ENCODE data around the gene SGO2. TPM values are rescaled to one million over a fixed set of nuclear protein-coding genes. Genes with fewer than 3 reads are reported as not detected.

Gene SGO2, protein sequence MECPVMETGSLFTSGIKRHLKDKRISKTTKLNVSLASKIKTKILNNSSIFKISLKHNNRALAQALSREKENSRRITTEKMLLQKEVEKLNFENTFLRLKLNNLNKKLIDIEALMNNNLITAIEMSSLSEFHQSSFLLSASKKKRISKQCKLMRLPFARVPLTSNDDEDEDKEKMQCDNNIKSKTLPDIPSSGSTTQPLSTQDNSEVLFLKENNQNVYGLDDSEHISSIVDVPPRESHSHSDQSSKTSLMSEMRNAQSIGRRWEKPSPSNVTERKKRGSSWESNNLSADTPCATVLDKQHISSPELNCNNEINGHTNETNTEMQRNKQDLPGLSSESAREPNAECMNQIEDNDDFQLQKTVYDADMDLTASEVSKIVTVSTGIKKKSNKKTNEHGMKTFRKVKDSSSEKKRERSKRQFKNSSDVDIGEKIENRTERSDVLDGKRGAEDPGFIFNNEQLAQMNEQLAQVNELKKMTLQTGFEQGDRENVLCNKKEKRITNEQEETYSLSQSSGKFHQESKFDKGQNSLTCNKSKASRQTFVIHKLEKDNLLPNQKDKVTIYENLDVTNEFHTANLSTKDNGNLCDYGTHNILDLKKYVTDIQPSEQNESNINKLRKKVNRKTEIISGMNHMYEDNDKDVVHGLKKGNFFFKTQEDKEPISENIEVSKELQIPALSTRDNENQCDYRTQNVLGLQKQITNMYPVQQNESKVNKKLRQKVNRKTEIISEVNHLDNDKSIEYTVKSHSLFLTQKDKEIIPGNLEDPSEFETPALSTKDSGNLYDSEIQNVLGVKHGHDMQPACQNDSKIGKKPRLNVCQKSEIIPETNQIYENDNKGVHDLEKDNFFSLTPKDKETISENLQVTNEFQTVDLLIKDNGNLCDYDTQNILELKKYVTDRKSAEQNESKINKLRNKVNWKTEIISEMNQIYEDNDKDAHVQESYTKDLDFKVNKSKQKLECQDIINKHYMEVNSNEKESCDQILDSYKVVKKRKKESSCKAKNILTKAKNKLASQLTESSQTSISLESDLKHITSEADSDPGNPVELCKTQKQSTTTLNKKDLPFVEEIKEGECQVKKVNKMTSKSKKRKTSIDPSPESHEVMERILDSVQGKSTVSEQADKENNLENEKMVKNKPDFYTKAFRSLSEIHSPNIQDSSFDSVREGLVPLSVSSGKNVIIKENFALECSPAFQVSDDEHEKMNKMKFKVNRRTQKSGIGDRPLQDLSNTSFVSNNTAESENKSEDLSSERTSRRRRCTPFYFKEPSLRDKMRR
- total RNA-seq (2014; rRNA removed; shearing (Covaris generic)): 10.8 and 17.1 TPM in 2 replicates

DNA sequence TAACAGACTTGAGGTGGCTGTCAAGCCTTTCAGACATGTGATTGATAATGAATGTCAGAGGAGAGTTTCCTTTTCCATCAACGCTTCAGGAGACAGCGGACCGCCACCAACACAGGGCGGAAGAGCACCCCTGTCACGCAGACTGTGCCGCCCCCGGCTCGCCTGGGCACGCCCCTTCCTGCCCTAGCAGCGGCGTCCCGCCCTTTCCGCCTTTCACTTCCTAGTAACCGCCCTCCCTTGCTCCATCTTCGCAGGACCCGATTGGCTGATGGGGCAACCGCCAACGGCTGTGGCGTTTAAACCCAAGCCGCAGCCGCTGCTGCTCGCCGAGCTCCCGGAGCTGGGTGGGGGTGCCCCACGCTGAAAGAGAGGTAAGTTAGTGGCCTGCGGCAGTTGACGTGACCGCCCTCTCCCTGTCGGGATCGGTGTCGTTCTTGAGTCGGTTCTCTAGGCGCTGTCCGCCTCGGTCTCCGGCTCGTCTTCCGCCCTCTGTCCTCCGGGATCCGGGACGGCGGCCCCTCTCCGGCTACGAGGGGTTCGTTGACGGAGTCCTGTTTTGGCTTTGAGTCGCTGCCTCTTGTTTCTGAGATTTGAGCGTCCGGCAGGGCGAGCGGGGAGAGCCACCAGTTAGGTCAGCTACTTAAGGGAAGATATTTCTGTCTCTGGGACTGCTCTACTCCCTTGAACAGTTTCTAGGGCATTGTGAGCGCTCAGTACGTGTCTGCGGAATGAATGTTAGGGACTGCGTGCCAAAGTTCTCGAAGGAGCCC is at the start of gene SGO2:
TSS of gene SGO2 (plus strand) at position 326 of the 770 bp plus-strand sequence. CDS start 6,769 bp downstream, outside the sequence.
- no peaks in the 10 kb centered on the region for H3K36me3 ChIP-seq (replicated peaks; ENCODE audit: control insufficient read depth, insufficient read depth, low read length)
- peak within 1 kb of the TSS; percentile 89 for H3K4me3 ChIP-seq (ENCODE audit: insufficient read depth, low read depth, low read length)
- peaks cover 2% of the 10 kb centered on the region; the same call in 1 of the 2 replicates for H3K27me3 ChIP-seq (ENCODE audit: control insufficient read depth, insufficient read depth, low read length)
- DNase-seq: peak; percentile 94

DNA sequence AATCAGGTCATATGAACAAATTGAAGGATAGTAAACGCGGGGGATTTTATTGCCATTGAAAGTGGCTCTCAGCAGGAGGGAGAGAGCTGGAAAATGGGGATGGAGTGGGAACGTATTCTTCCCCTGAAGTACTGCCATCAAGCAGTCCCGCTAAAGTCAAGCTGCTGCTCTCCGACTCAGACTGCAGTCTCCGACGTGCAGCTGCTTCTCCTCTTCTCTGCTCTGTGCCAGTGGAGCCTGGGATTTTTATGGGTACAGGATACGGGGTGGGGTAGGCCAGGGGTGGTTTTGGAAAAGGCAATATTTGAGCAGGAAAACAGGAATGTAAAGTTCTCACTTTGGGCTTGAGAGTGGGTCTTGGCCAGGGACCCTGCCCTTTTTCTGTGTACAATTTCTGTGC is 49.2 kb upstream of the SGO2 start:
- H3K27me3 ChIP-seq (ENCODE audit: control insufficient read depth, insufficient read depth, low read length): no peaks in the 10 kb centered on the region
- H3K36me3 ChIP-seq (replicated peaks; ENCODE audit: control insufficient read depth, insufficient read depth, low read length): peaks cover 20% of the 10 kb centered on the region
- no peak for DNase-seq

DNA sequence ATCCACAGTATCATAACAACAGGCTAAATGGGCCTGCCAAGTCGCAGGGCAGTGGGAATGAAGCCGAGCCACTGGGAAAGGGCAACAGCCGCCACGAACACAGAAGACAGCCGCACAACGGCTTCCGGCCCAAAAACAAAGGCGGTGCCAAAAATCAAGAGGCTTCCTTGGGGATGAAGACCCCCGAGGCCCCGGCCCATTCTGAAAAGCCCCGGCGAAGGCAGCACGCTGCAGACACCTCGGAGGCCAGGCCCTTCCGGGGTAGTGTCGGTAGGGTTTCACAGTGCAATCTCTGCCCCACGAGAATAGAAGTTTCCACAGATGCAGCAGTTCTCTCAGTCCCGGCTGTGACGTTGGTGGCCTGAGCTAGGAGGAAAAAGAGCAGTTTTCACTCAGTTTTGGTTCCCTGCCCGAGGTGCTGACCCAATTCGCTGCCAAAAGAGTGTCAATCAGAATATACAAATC is 48.3 kb upstream of the SGO2 start:
- H3K27me3 ChIP-seq (ENCODE audit: control insufficient read depth, insufficient read depth, low read length): no peaks in the 10 kb centered on the region

More for the DNA sequence above, 49.2 kb upstream of the SGO2 start:
- H3K4me3 ChIP-seq (ENCODE audit: insufficient read depth, low read depth, low read length): no peak overlapping the region

DNA sequence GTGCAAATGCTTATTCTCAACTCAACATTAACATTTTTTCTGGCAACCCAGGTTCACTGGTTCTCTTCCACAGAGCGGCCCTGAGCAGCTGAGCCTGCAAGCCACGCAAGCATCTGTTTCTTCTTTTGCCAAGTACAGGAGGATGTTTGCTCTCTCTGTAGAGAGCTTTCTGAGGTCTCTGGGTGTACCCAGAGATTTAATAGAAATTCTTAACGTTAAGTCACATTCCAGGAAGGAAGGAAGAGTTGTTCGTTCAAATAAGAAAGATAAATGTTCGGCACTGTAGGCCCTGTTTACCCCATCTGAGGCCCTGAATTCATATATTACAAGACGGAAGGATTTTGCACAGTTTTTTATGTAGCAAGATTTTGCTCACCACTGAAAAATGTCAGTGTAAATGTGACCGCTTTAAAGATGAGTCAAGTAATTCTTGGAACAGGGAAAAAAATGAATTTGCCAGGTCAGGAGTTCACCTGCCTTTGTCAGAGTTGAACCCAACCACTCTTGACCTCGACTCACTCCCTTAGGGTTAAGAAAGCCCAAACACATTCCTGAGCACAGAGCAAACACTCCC is 46.2 kb upstream of the SGO2 start:
- Histone ChIP-seq H3K27me3 (ENCODE audit: control insufficient read depth, insufficient read depth, low read length) (no peaks in the 10 kb centered on the region), H3K4me3 (ENCODE audit: insufficient read depth, low read depth, low read length) (no peak overlapping the region), H3K36me3 (replicated peaks; ENCODE audit: control insufficient read depth, insufficient read depth, low read length) (peaks cover 13% of the 10 kb centered on the region)
- DNase-seq: no peak

More for the DNA sequence above, 48.3 kb upstream of the SGO2 start:
- Histone ChIP-seq H3K36me3 (replicated peaks; ENCODE audit: control insufficient read depth, insufficient read depth, low read length) (peaks cover 17% of the 10 kb centered on the region), H3K4me3 (ENCODE audit: insufficient read depth, low read depth, low read length) (no peak overlapping the region)
- no peak for DNase-seq

DNA sequence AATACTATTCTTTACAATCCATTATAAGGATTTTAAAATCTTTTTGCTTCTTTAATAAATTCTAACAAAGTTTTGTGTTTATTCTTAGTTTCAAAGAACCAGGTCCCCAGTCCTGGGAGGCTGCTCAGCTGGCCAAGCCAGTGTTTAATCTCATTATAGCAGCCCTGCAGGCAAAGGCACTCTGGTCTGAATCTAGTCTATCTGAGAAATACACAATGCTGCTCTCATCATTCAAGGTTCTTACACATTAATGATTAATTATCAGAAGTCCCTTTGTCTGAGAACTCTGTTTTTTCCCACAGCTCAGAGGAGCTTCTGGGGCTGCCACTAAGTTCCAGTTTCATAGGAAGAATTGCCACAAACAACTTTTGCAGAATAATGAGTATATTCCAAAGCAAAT is 43.8 kb upstream of the SGO2 start:
- DNase-seq: no peak
- H3K27me3 ChIP-seq (ENCODE audit: control insufficient read depth, insufficient read depth, low read length): no peaks in the 10 kb centered on the region
- H3K4me3 ChIP-seq (ENCODE audit: insufficient read depth, low read depth, low read length): no peak overlapping the region
- H3K36me3 ChIP-seq (replicated peaks; ENCODE audit: control insufficient read depth, insufficient read depth, low read length): peaks cover 8% of the 10 kb centered on the region

DNA sequence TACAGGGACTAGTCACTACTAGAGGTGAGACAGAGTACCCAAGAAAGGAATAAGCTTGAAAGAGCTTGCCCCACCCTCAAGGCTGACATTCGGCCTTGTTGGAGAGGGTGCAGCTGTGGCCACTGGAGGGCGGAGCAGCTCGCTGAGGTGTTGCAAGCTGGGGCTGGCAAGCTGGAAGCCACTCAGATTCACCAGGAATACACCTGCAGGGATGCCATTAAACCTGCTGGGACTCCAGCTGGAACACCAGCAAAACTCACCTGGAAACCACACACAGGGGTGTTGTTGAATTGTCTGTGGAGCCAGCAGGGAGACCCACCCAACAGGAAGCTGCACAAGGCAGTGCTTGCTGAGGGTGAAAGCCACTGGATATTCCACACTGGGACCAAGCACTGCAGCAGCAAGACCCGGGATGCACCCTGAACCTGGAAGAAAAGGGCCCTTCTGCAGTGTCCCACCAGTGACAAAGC is 42.2 kb upstream of the SGO2 start:
- no peaks in the 10 kb centered on the region for H3K27me3 ChIP-seq (ENCODE audit: control insufficient read depth, insufficient read depth, low read length)
- peak; percentile 75 for DNase-seq

DNA sequence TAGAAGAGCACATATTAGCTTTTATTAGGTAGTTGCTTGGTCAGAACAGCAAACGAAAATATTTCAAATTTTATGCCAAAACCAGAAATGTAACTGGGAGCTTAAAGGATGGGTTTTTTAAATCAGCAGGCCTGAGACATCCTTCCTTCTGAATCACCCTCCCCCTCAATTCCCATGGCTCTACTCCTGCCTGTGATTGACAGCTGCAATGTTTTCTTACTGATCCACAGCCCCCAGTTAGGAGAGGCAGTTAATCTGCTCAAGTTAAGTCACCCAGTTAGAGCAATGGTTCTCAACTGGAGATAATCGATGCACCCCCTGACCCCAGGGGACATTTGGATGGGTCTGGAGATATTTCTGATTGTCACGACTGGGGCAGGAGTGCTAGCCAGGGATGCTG is 41.1 kb upstream of the SGO2 start:
- no peak overlapping the region for H3K4me3 ChIP-seq (ENCODE audit: insufficient read depth, low read depth, low read length)
- no peak for DNase-seq
- no peaks in the 10 kb centered on the region for H3K36me3 ChIP-seq (replicated peaks; ENCODE audit: control insufficient read depth, insufficient read depth, low read length)
- no peaks in the 10 kb centered on the region for H3K27me3 ChIP-seq (ENCODE audit: control insufficient read depth, insufficient read depth, low read length)

More for the DNA sequence above, 42.2 kb upstream of the SGO2 start:
- no peak overlapping the region for H3K4me3 ChIP-seq (ENCODE audit: insufficient read depth, low read depth, low read length)
- H3K36me3 ChIP-seq (replicated peaks; ENCODE audit: control insufficient read depth, insufficient read depth, low read length): 0 out of 2 replicates have a peak, but pooled peaks cover 2% of the 10 kb centered on the region

DNA sequence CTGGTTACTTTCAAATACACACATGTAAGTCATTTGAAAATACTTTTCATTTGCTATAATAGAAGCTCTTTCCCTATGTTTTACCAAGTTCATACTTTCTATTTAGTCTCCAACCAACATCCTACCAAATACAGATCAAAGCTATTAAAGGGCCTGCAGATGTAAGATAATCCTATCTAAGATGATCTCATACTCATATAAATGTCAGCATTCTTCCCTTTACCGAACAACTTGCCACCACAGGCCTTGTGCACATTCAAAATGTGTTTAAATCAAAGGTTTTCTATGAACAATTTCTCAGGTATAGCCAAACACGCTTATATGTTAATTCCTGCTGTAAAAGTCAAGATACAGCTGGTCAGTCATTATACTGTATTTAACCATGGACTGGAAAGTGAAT is 39.5 kb upstream of the SGO2 start:
- Histone ChIP-seq H3K4me3 (ENCODE audit: insufficient read depth, low read depth, low read length) (no peak overlapping the region), H3K27me3 (ENCODE audit: control insufficient read depth, insufficient read depth, low read length) (no peaks in the 10 kb centered on the region), H3K36me3 (replicated peaks; ENCODE audit: control insufficient read depth, insufficient read depth, low read length) (no peaks in the 10 kb centered on the region)
- DNase-seq: no peak

DNA sequence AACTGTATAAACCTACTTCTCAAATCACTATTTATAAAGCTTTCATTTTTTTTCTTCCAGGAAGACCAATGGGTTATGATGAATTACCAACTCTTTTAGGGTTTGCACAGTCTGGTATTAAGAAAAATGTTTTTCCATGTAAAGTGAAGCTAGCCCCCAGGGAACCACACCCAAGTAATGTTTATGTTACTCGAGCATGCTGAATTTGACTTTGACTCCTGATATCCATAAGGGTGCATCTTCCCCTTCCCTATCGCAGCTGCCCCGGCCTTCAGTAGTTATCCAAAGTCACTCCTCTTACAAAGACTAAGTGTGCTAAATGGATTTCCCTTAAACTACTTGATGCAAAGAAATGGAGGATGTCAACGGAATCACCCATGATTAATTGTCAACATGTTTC is 37.8 kb upstream of the SGO2 start:
- no peaks in the 10 kb centered on the region for H3K27me3 ChIP-seq (ENCODE audit: control insufficient read depth, insufficient read depth, low read length)
- H3K36me3 ChIP-seq (replicated peaks; ENCODE audit: control insufficient read depth, insufficient read depth, low read length): no peaks in the 10 kb centered on the region
- H3K4me3 ChIP-seq (ENCODE audit: insufficient read depth, low read depth, low read length): no peak overlapping the region
- no peak for DNase-seq

DNA sequence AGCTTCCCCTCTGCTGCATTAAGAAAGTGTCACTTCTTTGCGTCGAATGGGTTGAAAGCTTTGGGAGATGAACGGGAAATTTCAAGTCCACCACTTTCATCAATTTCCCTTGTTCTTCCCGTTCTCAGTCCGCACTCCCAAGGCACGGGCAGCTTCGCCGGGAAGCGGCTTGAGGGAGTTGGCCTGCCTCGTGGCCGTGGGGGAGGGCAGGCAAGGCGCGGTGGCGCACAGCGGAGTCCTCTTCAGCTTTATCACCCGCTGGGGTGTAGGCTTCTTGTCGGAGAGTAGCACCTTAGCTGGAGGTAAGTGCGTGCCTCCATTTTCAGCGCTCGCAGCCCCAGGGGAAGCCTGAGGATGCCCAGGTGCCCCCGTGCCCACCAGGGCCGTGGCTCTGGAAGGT is 36.0 kb upstream of the SGO2 start:
- DNase-seq: no peak
- H3K4me3 ChIP-seq (ENCODE audit: insufficient read depth, low read depth, low read length): no peak overlapping the region
- H3K27me3 ChIP-seq (ENCODE audit: control insufficient read depth, insufficient read depth, low read length): no peaks in the 10 kb centered on the region
- H3K36me3 ChIP-seq (replicated peaks; ENCODE audit: control insufficient read depth, insufficient read depth, low read length): no peaks in the 10 kb centered on the region

DNA sequence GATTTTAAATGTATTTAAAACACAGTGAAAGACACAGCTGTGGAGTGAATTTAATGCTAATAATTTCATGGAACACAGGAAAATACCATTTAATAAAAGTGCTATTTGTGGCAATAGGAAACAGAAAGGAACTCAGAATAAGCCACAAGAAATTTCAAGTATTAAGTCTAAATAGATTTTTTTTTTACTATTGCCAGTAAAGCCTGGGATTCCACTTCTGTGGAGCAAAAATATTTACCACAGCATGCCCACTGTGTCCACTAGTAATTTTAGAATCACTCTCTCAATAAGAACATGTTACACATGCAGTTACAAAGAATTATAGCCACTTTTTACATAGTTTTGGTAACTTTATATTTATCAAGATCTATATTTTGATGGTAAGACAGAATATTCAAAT is 33.4 kb upstream of the SGO2 start:
- Histone ChIP-seq H3K36me3 (replicated peaks; ENCODE audit: control insufficient read depth, insufficient read depth, low read length) (no peaks in the 10 kb centered on the region), H3K27me3 (ENCODE audit: control insufficient read depth, insufficient read depth, low read length) (no peaks in the 10 kb centered on the region), H3K4me3 (ENCODE audit: insufficient read depth, low read depth, low read length) (no peak overlapping the region)
- no peak for DNase-seq

DNA sequence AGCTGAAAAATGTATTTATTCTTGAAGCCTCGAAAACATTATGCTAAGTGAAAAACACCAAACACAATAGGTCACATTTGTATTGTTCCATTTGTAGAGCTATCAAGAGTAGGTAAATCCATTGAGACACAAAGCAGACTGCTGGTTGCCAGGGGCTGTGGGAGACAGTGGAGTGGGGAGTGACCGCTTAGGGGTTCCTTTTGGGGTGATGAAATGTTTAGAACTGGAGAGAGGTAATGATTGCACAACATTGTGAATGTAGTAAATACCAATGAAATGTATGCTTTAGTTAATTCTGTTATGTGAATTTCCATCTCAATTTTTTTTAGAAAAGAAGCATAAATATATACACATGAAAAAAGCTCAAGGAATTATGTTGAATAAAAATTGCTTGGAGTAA is 32.0 kb upstream of the SGO2 start:
- no peak overlapping the region for H3K4me3 ChIP-seq (ENCODE audit: insufficient read depth, low read depth, low read length)
- DNase-seq: no peak
- H3K36me3 ChIP-seq (replicated peaks; ENCODE audit: control insufficient read depth, insufficient read depth, low read length): no peaks in the 10 kb centered on the region
- H3K27me3 ChIP-seq (ENCODE audit: control insufficient read depth, insufficient read depth, low read length): no peaks in the 10 kb centered on the region

DNA sequence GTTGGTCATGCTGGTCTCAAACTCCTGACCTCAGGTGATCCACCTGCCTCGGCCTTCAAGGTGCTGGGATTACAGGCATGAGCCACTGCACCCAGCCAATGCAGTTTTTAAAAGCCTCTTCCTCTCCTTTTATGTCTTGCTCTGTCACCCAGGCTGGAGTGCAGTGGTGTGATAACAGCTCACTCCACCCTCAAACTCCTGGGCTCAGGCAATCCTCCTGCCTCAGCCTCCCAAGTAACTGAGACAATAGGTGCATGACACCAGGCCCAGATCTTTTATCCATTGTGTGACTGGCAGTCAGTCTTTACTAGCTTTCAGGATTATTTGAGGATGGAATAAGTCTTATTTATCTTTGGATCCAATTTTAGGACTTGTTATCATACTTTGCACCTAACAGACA is 29.3 kb upstream of the SGO2 start:
- Histone ChIP-seq H3K27me3 (ENCODE audit: control insufficient read depth, insufficient read depth, low read length) (no peaks in the 10 kb centered on the region), H3K4me3 (ENCODE audit: insufficient read depth, low read depth, low read length) (no peak overlapping the region), H3K36me3 (replicated peaks; ENCODE audit: control insufficient read depth, insufficient read depth, low read length) (no peaks in the 10 kb centered on the region)
- no peak for DNase-seq
